GM18498 (cell line): ENCODE measurements around the gene PARP14.
"Not testable (repeated sequence)": the region's sequence is repeated elsewhere in the genome, so short reads cannot be mapped to it uniquely, and the experiment has no call there.

ENCODE experiments used
- ATAC-seq: cut with Tn5 transposase; IDR thresholded peaks from one replicate; pipeline ENCODE4 v1.9.1; 2021; ENCODE audit warnings: mild to moderate bottlenecking, moderate library complexity; ENCODE audit not compliant: unreplicated experiment

PARP14 gene

DNA sequence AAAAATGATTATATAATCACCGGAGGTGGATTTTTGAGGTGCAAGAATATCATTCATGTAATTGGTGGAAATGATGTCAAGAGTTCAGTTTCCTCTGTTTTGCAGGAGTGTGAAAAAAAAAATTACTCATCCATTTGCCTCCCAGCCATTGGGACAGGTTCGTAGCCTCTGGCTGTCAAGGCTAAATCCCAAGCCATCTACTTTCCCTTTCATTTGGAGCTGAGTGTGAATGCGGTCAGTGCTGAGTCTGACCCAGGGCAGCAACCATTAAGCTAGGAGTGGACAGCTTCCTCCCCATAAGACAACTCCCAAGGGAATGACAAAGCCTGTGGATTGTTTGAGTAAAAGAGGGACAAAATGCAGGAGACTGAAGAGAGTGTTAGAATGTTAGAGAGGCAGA, 33.6 kb downstream of the PARP14 start:
- ATAC-seq, result no peak

GRCh38 chr3:122716667-122717066, 36.0 kb downstream of the PARP14 start:
- ATAC-seq, result no peak

DNA sequence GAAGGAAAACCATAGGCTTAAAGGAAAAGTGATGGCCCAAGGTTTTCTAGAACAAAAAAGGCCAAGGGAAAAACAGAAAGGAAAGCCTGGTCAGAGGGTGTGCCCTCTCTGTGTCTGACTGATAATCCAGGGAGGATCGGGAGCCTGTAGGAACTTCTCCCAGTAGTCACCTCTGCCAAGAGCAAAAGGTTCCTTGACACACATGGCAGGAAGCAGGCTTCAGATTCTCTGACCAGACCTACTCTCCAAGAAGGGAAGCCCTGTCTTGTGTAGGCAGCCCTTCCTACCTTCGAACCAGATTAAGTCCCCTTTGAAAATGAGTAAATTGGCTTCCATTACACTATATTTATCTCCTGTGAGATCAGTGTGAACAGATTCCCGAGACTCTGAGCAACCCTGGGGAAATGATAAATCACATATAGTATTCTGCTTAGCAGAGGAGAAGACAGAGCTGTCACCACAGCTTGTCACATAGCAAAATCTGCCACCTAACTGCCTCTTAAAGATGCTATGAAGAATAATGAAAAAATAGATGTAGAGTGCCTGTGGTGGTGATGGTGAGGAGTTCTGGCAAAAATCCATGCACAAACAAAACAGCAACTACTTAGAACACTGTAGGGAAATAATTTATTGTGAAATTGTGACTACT, 38.8 kb downstream of the PARP14 start:
- ATAC-seq, result no peak

DNA sequence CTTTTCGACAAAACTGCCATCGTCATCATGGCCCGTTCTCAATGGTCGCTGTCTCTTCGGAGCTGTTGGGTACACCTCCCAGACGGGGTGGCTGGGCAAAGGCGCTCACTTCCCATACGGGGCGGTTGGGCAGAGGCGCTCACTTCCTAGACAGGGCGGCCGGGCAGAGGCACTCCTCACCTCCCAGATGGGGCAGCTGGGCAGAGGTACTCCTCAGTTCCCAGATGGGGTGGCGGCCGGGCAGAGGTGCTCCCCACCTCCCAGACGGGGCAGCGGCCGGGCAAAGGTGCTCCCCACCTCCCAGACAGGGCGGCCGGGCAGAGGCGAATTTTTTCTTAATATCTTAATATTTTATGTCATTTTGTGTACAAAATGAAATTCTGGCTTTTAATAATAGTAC, 44.5 kb downstream of the PARP14 start:
- ATAC-seq, result no peak

- ATAC-seq, result no peak
Measured at GRCh38 chr3:122727294-122727693, 46.7 kb downstream of the PARP14 start.

DNA sequence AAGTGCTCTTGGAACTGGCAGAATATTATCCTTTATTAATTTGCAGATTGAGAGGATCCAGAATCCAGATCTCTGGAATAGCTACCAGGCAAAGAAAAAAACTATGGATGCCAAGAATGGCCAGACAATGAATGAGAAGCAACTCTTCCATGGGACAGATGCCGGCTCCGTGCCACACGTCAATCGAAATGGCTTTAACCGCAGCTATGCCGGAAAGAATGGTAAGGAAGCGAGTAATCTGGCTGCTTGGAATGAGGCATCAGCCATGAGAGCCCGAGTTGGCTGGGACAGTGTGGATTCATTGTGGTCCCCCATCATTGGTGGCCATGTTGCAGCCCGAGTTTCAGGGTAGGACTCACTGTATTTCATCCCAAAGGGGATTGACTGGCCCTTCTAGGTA, 47.1 kb downstream of the PARP14 start:
- ATAC-seq, result no peak

GRCh38 chr3:122728186-122728585, 47.5 kb downstream of the PARP14 start:
- no peak for ATAC-seq

DNA sequence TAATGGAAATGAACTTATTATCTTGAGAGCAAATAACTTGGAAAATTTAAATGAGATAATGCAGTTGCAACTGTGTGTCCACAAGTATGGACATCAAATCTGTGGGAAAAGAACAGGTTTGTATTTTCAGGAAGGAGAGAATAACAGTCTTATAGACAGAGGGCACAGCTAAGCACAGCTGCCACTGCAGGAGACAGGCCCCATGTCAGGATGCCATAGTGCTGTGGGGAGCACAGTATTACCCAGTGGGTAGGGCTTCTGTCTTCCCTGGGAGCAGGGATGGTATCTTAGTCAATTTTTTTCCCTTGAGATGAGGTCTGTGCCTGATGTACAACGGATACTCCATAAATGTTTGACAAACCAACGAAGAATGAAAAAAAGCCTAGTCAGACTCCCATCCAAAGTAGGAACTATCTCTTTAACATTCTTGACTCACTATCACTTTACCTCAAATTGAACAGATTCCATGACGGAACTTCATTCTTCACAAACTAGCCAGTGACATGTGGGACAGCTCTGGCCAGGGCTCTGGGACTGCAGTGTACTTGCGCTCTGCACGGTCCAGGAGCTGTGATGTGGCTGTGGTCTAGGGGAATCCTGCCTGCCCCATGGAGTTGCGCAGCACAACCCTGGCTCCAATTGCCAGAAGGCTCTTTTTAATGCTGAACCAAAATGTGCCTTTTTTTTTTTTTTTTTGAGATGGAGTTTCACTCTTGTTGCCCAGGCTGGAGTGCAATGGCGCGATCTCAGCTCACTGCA, 48.3 kb downstream of the PARP14 start:
- no peak for ATAC-seq

DNA sequence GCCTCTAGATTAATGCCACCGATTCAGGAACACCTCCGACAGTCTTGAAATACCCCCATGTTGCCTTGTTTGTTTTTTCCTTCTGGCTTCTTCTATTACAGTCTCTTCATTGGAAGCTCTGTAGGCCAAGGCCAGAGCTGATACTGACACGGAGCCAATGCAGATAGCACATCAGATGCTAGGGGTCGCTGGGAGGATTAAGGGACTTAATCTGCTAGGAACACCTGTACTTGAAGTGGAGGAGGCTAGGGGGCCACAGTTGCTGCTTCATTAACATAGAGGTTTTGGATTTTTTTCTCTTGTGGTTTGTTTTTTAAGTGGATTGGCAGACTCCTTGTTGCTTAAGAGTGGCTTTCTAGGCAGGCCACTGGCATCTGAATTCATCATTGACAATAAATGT, 49.6 kb downstream of the PARP14 start:
- ATAC-seq, result no peak

GRCh38 chr3:122732682-122733525, 52.3 kb downstream of the PARP14 start:
- ATAC-seq, result not testable (repeated sequence)

DNA sequence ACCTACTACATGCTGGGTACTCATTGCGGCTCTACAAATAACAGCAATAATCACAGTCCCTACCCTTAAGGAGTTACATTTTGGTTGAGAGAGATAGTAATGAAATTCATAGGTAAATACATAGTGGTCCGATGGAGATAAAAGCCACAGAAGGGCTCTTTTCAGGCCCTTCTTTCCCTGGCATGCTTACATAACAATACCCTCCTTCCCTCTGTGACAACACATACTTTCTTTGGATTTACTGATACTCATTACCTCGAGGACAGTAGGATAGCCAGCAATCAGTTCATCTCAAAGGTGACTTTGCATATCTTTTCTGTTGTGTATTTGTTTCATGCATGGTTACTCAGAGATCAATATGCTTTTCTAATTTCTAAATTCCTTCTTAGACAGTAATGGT, 58.5 kb downstream of the PARP14 start:
- ATAC-seq, result no peak

- no peak for ATAC-seq
Measured at GRCh38 chr3:122742234-122742633, 61.6 kb downstream of the PARP14 start.

DNA sequence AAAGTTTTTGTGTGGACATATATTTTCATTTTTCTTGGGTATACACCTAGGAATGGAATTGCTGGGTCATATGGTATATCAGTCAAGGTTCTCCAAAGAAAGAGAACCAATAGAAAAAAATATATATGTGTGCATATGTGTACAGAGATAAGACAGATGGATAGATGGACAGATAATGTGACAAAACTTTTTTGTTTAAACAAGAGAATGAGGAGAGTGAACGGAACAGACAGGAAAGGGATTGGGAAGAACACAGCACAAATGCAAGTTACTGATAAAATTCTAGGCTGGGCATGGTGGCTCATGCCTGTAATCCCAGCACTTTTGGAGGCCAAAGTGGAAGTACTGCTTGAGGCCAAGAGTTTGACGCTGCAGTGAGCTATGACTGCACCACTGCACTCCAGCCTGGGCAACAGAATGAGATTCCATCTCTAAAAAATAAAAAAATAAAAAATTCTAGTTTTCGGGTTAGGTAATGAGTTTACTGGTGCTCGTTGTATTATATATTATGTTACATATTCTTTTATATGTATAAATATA, 63.0 kb downstream of the PARP14 start:
- ATAC-seq, result no peak

DNA sequence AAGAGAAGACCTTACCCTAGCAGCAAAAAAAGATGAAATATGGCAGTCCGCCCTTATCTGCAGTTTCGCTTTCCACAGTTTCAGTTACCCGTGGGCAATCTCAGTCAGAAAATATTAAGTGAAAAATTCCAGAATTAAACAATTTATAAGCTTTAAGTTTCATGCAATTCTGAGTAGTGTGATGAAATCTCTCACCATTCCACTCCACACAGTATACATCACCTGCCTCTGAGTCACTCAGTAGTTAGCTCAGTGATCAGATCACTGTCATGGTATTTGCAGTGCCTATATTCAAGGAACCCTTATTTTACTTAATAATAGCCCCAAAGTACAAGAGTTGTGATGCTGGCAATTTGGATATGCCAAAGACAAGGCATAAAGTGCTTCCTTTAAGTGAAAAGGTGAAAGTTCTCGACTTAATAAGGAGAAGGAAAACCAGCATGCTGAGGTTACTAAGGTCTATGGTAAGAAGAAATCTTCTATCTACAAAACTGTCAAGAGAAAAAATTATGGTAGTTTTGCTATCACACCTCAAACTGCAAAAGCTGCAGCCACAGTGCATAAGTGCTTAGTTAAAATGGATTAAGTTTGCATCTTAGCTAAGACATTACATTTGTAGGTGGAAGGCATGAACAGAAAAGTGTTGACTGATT, 64.9 kb downstream of the PARP14 start:
- no peak for ATAC-seq

- ATAC-seq, result not testable (repeated sequence)
Measured at GRCh38 chr3:122747295-122747694, 66.7 kb downstream of the PARP14 start.

DNA sequence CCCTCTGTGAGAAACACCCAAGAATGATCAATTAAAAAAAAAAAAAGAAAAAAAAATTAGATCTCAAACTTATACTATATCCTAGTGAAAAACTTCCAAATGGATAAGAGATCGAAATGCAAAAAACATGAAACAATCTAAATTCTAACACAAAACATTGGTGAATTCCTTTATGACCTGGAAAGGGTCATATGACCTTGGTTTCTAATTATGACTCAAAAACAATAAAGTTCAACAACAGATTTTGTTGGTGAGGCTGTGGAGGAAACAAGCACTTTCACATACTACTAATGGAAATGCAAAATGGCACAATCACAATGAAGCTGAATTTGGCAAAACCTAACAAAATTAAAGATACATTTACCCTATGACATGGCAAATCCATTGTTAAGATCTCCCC, 67.7 kb downstream of the PARP14 start:
- no peak for ATAC-seq

GRCh38 chr3:122754929-122755328, 74.3 kb downstream of the PARP14 start:
- ATAC-seq, result no peak

DNA sequence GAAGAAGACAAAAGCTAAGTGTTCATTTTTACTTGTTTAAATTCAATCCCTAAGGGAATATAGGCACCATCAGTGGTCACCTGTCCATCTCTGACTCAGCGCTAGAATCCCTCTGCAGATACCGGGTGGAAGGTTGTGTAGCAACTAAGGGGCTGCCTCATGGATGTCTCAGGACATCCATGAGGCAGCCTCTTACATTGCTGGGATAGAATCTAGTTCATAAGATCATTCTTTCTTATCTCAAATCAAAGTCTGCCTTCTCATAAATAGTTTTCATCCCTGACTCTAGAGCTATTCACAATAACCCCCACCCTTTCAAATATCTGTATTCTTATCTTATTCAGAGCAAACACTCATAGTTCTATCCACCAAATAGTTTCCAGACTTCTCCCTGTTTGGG, 74.9 kb downstream of the PARP14 start:
- no peak for ATAC-seq

DNA sequence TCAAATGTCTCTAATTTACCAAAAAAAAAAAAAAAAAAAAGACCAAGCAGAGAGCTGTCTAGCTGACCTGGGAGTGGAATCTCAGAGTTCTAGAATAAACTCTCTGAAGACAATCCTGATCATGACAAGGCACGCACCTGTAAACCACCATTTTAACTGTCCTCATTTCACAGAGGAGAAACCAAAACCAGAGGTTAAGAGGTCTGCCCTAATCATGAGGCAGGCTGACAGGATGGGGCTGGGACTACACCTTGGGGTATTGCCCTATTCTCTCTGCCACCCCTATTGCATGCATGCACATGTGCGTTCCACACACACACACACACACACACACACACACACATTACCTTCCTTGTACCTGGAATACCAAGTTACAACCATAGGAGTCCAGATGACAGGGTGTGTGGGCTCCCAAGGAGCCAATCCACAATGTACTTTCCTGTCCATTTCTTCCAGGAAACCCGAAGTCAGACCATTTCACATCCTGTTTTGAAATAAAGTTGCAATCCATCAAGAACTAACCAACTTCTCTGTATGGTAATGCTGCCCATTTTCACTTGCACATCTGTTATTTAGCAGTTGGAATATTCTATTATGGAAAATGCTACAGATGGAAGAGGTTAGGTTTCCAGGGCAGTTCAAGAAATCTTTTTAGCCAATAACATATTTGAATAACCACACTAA, 78.4 kb downstream of the PARP14 start:
- no peak for ATAC-seq
